Liver (tissue), 9 donors: ENCODE data around the gene PARD6A. TPM values are rescaled to one million over a fixed set of nuclear protein-coding genes. Genes with fewer than 3 reads are reported as not detected.
A peak's percentile ranks its signal among the peaks of the same experiment; 100 is the strongest.

ENCODE experiments used
- DNase-seq: peaks from one replicate; pipeline ENCODE4 v3.0.0-alpha.2; 2017; ENCODE audit warnings: low spot score
- H3K27ac ChIP-seq, 2 donors: one replicate each; pipeline ENCODE4 v1.7.0; 2013; ENCODE audit warnings: inconsistent platforms in 2 of 2, low read length in 2 of 2, control low read depth in 1 of 2, low read depth in 1 of 2, mild to moderate bottlenecking in 1 of 2
- H3K27me3 ChIP-seq, 4 donors: one replicate each; pipeline versions ENCODE4 v1.6.1 to v1.7.0; 2013; ENCODE audit warnings: low read length in 3 of 4, inconsistent platforms in 1 of 4, mild to moderate bottlenecking in 1 of 4, moderate library complexity in 1 of 4; ENCODE audit not compliant: control insufficient read depth in 4 of 4, insufficient read depth in 4 of 4
- H3K36me3 ChIP-seq, 4 donors: one replicate each; pipeline versions ENCODE4 v1.6.1 to v1.7.0; 2013; ENCODE audit warnings: low read length in 3 of 4, mild to moderate bottlenecking in 3 of 4, low read depth in 1 of 4, moderate library complexity in 1 of 4; ENCODE audit not compliant: control insufficient read depth in 4 of 4, insufficient read depth in 3 of 4
- H3K4me1 ChIP-seq, 4 donors: one replicate each; pipeline versions ENCODE4 v1.6.1 to v1.7.0; 2013; ENCODE audit warnings: low read length in 3 of 4, mild to moderate bottlenecking in 3 of 4, moderate library complexity in 1 of 4; ENCODE audit not compliant: control insufficient read depth in 4 of 4, insufficient read depth in 4 of 4
- H3K4me3 ChIP-seq, 3 donors: one replicate each; pipeline versions ENCODE4 v1.6.1 to v1.7.0; 2013; ENCODE audit warnings: low read length in 3 of 3, control low read depth in 1 of 3, low read depth in 1 of 3, mild to moderate bottlenecking in 1 of 3
- H3K9ac ChIP-seq, 2 donors: one replicate each; pipeline ENCODE4 v1.7.0; 2013; ENCODE audit warnings: low read length in 2 of 2, mild to moderate bottlenecking in 2 of 2, moderate library complexity in 2 of 2, control low read depth in 1 of 2, low read depth in 1 of 2
- H3K9me3 ChIP-seq, 4 donors: one replicate each; pipeline versions ENCODE4 v1.6.1 to v1.7.0; 2013; ENCODE audit warnings: low read length in 3 of 4; ENCODE audit not compliant: control insufficient read depth in 4 of 4
- FOXA1 ChIP-seq: IDR thresholded peaks from 2 replicates; pipeline ENCODE4 v1.6.1; 2016; ENCODE audit warnings: antibody characterized with exemption
- FOXA2 ChIP-seq: IDR thresholded peaks from 2 replicates; pipeline ENCODE4 v1.6.1; 2016; ENCODE audit warnings: antibody characterized with exemption
- GABPA ChIP-seq, 2 donors: IDR thresholded peaks in 1 of 2; conservative IDR thresholded peaks in 1 of 2; 2 replicates each; pipeline ENCODE4 v1.6.1; 2016; ENCODE audit warnings: antibody characterized with exemption in 2 of 2, mild to moderate bottlenecking in 1 of 2, moderate library complexity in 1 of 2
- HNF4A ChIP-seq, 2 donors: conservative IDR thresholded peaks; 2 replicates each; pipeline ENCODE4 v1.6.1; 2016; ENCODE audit warnings: antibody characterized with exemption in 2 of 2, mild to moderate bottlenecking in 2 of 2
- HNF4G ChIP-seq: IDR thresholded peaks from 2 replicates; pipeline ENCODE4 v1.6.1; 2016; ENCODE audit warnings: antibody characterized with exemption
- JUND ChIP-seq, 2 donors: IDR thresholded peaks; 2 replicates each; pipeline ENCODE4 v1.6.1; 2016; ENCODE audit warnings: antibody characterized with exemption in 2 of 2
- RAD21 ChIP-seq, 2 donors: IDR thresholded peaks; 2 replicates each; pipeline ENCODE4 v1.6.1; 2016; ENCODE audit warnings: antibody characterized with exemption in 2 of 2, mild to moderate bottlenecking in 2 of 2
- RXRA ChIP-seq, 2 donors: IDR thresholded peaks; 2 replicates each; pipeline ENCODE4 v1.6.1; 2017 to 2018; ENCODE audit warnings: antibody characterized with exemption in 2 of 2, mild to moderate bottlenecking in 1 of 2
- SP1 ChIP-seq: IDR thresholded peaks from 2 replicates; pipeline ENCODE4 v1.6.1; 2018; ENCODE audit warnings: antibody characterized with exemption, mild to moderate bottlenecking
- TAF1 ChIP-seq: conservative IDR thresholded peaks from 2 replicates; pipeline ENCODE4 v1.6.1; 2016; ENCODE audit warnings: antibody characterized with exemption, mild to moderate bottlenecking
- YY1 ChIP-seq: IDR thresholded peaks from 2 replicates; pipeline ENCODE4 v1.6.1; 2016; ENCODE audit warnings: antibody characterized with exemption, mild to moderate bottlenecking
- WGBS: extraction: QIAGEN DNeasy Blood & Tissue Kit; methylation state at CpG from one replicate; pipeline ENCODE4 v1.1.7; 2013; 5-methylcytosine and 5-hydroxymethylcytosine counted together
- polyA plus RNA-seq, 2 donors: library from polyadenylated mRNA; stranded (reverse) in 1 of 2; unstranded in 1 of 2; fragments of 200-250 nt in 1 of 2; fragments of >200 nt in 1 of 2; fragmentation: Nextera tagmentation in 1 of 2; extraction: Ambion mirVana in 1 of 2; gene quantifications; one replicate each; pipeline versions ENCODE4 v1.2.1 to v1.2.3, GENCODE V29; 2013 to 2015
- total RNA-seq, 2 donors: library from RNA; depleted of rRNA; stranded (reverse); fragments of >200 nt; gene quantifications; one replicate each; pipeline ENCODE4 v1.2.3, GENCODE V29; 2014
- TF ChIP-seq, protein P1 (sequence below): IDR thresholded peaks from 2 replicates; pipeline ENCODE4 v1.6.1; 2016; ENCODE audit warnings: antibody characterized with exemption
- TF ChIP-seq, protein P2 (sequence below): IDR thresholded peaks from 2 replicates; pipeline ENCODE4 v1.6.1; 2016; ENCODE audit warnings: antibody characterized with exemption
- TF ChIP-seq, protein P3 (sequence below): IDR thresholded peaks from 2 replicates; pipeline ENCODE4 v1.6.1; 2016; ENCODE audit warnings: antibody characterized with exemption
- donor health status: healthy.
- donor health status: healthy.
- donor health status: healthy.
- donor health status: healthy.
- donor health status: healthy.

Gene PARD6A
- total and polyA plus RNA-seq, 4 donors: 0.42 to 2.4 (median 1.8) TPM

DNA sequence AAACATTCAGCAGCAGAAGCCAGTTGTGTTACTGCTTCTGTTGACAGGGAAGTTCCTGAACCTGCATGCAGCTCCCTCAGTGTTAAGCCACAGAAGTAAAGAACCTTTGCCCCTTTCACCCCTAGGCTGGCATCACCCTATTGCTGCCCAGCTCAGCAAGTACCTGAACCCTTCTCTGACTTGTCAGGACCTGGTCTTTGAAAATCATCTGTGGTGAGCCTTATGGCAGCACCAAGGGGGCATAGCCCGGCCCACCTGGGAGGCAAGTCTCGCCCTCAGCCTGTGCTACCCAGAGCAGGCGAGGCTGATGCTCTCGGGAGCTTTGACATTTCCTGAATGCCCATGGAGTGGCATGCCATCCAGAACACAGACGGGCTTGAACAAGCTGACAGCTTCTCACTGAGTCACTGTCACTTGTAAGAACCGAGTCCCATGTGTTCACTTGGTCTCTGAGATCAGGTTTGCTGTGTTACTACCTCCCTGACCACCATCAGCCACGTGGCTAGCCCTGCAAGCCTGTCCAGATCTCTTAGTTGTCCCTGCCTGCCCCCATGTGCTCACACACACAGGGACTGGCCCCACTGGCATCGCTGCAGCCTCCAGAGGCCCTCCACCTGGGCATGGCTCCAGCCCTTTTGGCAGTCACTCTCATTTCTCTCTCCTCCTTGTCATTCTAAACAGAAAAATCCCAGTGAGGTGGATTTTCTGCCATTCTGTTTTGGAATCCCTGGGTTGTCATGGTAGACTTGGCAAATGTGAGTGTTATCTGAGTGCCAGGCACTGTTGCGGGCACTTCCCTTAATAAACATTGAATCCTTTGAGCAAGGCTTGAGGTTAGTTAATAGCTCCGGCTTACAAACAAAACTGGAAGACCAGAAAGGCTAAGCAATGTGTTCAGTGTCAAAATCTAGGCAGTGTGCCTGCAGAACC, 18.7 kb upstream of the PARD6A start:
- H3K27ac ChIP-seq: peak overlapping the region in 1 of 2 donors; percentile 48

DNA sequence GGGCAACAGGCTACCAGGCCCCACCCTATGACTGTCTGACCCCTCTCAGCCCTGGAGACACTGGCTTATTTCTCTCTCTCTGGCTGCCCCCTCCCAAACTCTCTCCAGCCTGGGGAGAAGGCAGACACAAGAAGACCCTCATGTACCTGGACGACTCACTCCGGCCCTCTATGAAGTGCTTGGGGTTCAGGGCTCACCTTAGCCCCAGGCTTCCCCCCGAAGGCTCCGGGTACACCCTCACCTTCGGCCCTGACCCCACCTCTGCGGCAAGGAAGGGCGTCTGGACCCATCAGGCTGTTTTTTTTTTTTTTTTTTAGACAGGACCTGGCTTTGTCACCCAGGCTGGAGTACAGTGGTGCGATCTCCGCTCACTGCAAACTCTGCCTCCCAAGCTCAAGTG, 16.7 kb upstream of the PARD6A start:
- H3K36me3 ChIP-seq: peaks cover 0 to 2% (median 0%) of the 10 kb centered on the region in 4 donors
- TF ChIP-seq FOXA1: no peak
- TF ChIP-seq, protein P1, sequence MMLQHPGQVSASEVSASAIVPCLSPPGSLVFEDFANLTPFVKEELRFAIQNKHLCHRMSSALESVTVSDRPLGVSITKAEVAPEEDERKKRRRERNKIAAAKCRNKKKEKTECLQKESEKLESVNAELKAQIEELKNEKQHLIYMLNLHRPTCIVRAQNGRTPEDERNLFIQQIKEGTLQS: no peak
- TF ChIP-seq RXRA (IDR thresholded peaks at IDR 0.05): no peak
- TF ChIP-seq GABPA (IDR thresholded peaks at IDR 0.05 in 1 of 2, conservative IDR thresholded peaks at IDR 0.05 in 1 of 2): no peak
- no peak for TF ChIP-seq SP1
- TF ChIP-seq, protein P2, sequence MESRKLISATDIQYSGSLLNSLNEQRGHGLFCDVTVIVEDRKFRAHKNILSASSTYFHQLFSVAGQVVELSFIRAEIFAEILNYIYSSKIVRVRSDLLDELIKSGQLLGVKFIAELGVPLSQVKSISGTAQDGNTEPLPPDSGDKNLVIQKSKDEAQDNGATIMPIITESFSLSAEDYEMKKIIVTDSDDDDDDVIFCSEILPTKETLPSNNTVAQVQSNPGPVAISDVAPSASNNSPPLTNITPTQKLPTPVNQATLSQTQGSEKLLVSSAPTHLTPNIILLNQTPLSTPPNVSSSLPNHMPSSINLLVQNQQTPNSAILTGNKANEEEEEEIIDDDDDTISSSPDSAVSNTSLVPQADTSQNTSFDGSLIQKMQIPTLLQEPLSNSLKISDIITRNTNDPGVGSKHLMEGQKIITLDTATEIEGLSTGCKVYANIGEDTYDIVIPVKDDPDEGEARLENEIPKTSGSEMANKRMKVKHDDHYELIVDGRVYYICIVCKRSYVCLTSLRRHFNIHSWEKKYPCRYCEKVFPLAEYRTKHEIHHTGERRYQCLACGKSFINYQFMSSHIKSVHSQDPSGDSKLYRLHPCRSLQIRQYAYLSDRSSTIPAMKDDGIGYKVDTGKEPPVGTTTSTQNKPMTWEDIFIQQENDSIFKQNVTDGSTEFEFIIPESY: no peak
- TF ChIP-seq JUND (IDR thresholded peaks at IDR 0.05): no peak
- TF ChIP-seq TAF1: no peak
- TF ChIP-seq HNF4G: no peak
- H3K9me3 ChIP-seq: no peaks in the 10 kb centered on the region
- no peak for DNase-seq
- no peak overlapping the region for H3K27ac ChIP-seq
- no peaks in the 10 kb centered on the region for H3K27me3 ChIP-seq
- no peak overlapping the region for H3K4me3 ChIP-seq
- 90% methylated on average over 9 of the region's 9 CpGs for WGBS
- peaks cover 3 to 26% (median 12%) of the 10 kb centered on the region in 4 donors for H3K4me1 ChIP-seq
- H3K9ac ChIP-seq: no peak overlapping the region

More for the DNA sequence above, 18.7 kb upstream of the PARD6A start:
- Histone ChIP-seq H3K27me3 (no peaks in the 10 kb centered on the region), H3K9me3 (no peaks in the 10 kb centered on the region), H3K4me1 (peaks cover 3 to 19% (median 12%) of the 10 kb centered on the region in 4 donors), H3K9ac (no peak overlapping the region), H3K4me3 (no peak overlapping the region), H3K36me3 (peaks cover 6 to 21% (median 14%) of the 10 kb centered on the region in 4 donors)
- WGBS: 47% methylated on average over 10 of the region's 10 CpGs
- DNase-seq: no peak
- TF ChIP-seq HNF4A (conservative IDR thresholded peaks at IDR 0.05): peak; percentile 51 to 53
- TF ChIP-seq YY1: peak; percentile 43
- TF ChIP-seq, protein P3, sequence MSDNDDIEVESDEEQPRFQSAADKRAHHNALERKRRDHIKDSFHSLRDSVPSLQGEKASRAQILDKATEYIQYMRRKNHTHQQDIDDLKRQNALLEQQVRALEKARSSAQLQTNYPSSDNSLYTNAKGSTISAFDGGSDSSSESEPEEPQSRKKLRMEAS: no peak
- peak; percentile 11 to 47 for TF ChIP-seq RAD21 (IDR thresholded peaks at IDR 0.05)
- no peak for TF ChIP-seq FOXA2
- peak; percentile 53 for TF ChIP-seq SP1
- TF ChIP-seq RXRA (IDR thresholded peaks at IDR 0.05): peak; percentile 34 to 62
- no peak for TF ChIP-seq GABPA (IDR thresholded peaks at IDR 0.05 in 1 of 2, conservative IDR thresholded peaks at IDR 0.05 in 1 of 2)
